Loucy (cell line): ENCODE data around the gene ETS1.

Source experiments
- EZH2phosphoT487 ChIP-seq: fragments of 200-600 bp; IDR thresholded peaks from 2 replicates; pipeline ENCODE4 v1.6.1; 2018; ENCODE audit warnings: antibody characterized with exemption, mild to moderate bottlenecking, moderate library complexity, borderline replicate concordance
- TF ChIP-seq, protein P1 (sequence below): fragments of 200-600 bp; sonication (generic); conservative IDR thresholded peaks from 2 replicates; pipeline ENCODE4 v1.5.1; 2014; ENCODE audit warnings: mild to moderate bottlenecking, antibody characterized with exemption, low read length

DNA sequence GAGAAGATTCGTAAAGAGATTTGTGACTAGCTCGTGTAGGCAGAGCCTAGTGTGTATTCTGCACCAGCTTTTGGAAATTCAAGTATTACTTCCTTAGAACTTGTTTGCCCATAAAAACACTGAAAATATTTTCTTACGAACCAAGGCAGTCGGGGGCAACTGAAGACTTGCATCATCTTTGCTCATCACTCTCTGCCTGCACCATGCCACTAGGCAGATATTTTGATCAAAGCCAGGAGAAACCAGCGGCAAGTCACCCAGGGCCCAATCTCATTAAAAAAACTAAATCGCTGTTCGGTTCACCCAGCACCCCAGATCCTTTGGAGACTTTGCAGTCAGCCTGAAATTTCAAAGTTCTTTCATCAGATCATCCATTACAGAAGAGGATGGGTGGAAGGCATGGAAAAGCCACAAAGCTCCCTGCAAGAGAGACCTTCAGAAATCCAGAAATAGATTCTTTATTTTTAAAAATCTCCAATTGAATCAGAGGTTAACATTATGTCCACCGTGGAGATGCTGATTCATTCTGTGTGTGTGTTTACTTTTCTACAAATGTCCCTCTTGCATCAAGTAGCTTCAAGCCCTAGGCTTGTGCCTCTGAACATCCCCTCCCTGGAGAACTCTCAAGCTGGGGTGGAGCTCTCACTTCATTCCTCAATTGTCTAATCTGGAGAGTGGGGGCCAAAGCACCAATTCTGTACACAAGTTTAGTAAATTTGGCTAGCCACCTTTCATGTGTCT lies 78.4 kb downstream of the ETS1 start:
- TF ChIP-seq, protein P1, sequence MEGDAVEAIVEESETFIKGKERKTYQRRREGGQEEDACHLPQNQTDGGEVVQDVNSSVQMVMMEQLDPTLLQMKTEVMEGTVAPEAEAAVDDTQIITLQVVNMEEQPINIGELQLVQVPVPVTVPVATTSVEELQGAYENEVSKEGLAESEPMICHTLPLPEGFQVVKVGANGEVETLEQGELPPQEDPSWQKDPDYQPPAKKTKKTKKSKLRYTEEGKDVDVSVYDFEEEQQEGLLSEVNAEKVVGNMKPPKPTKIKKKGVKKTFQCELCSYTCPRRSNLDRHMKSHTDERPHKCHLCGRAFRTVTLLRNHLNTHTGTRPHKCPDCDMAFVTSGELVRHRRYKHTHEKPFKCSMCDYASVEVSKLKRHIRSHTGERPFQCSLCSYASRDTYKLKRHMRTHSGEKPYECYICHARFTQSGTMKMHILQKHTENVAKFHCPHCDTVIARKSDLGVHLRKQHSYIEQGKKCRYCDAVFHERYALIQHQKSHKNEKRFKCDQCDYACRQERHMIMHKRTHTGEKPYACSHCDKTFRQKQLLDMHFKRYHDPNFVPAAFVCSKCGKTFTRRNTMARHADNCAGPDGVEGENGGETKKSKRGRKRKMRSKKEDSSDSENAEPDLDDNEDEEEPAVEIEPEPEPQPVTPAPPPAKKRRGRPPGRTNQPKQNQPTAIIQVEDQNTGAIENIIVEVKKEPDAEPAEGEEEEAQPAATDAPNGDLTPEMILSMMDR = no peak
- TF ChIP-seq EZH2phosphoT487 = no peak
